H1 (cell line): Measurements from ENCODE around the gene PLEKHM3. TPM values are rescaled to one million over a fixed set of nuclear protein-coding genes. Genes with fewer than 3 reads are reported as not detected.

Experiments
- polyA plus RNA-seq, 7 experiments: library from polyadenylated mRNA; depleted of rRNA in 3 of 7; stranded (reverse) in 5 of 7; unstranded in 2 of 7; fragments of >200 nt in 5 of 7; fragments of 200-250 nt in 2 of 7; gene quantifications; 1 replicate in 5 of 7; 2 replicates in 1 of 7; 4 replicates in 1 of 7; pipeline versions ENCODE4 v1.2.1 to v1.2.3, GENCODE V29; 2011 to 2013; ENCODE audit warnings: missing spikeins in 2 of 7, mixed read lengths in 2 of 7
- total RNA-seq: library from RNA; stranded (reverse); fragmentation: NEBNext Ultra II Directional; extraction: Animal tissue kit (Norgen Biotek cat#: 25700); gene quantifications from 2 replicates; pipeline ENCODE4 v1.2.1, GENCODE V29; 2021
- TF ChIP-seq, protein P1 (sequence below): fragments of 300-600 bp; sonication (generic); IDR thresholded peaks from 2 replicates; pipeline ENCODE4 v1.7.1; 2012; ENCODE audit warnings: low read length, moderate library complexity, mild to moderate bottlenecking, inconsistent platforms; ENCODE audit not compliant: insufficient replicate concordance

The PLEKHM3 gene
- total and polyA plus RNA-seq, 2 of the 8 experiments (the other 6 are each of a cell fraction or from before 2014, with no cell fraction given) = 2.3 to 5.8 TPM

DNA sequence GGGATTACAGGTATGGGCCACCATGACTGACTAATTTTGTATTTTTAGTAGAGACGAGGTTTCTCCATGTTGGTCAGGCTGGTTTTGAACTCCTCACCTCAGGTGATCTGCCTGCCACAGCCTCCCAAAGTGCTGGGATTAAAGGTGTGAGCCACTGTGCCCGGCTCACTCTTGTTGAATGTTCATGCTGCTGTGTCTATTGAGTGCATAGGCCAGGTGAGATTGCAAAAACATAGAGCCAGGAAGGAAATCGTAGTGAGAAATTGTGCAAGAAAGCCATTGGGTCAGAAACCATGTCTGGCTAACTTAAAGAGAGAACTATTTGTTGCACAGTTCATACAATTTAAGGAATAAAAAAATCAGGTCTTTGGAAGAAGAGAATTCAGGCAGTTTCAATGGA lies 210.1 kb downstream of the PLEKHM3 start (continued):
- TF ChIP-seq, protein P1, sequence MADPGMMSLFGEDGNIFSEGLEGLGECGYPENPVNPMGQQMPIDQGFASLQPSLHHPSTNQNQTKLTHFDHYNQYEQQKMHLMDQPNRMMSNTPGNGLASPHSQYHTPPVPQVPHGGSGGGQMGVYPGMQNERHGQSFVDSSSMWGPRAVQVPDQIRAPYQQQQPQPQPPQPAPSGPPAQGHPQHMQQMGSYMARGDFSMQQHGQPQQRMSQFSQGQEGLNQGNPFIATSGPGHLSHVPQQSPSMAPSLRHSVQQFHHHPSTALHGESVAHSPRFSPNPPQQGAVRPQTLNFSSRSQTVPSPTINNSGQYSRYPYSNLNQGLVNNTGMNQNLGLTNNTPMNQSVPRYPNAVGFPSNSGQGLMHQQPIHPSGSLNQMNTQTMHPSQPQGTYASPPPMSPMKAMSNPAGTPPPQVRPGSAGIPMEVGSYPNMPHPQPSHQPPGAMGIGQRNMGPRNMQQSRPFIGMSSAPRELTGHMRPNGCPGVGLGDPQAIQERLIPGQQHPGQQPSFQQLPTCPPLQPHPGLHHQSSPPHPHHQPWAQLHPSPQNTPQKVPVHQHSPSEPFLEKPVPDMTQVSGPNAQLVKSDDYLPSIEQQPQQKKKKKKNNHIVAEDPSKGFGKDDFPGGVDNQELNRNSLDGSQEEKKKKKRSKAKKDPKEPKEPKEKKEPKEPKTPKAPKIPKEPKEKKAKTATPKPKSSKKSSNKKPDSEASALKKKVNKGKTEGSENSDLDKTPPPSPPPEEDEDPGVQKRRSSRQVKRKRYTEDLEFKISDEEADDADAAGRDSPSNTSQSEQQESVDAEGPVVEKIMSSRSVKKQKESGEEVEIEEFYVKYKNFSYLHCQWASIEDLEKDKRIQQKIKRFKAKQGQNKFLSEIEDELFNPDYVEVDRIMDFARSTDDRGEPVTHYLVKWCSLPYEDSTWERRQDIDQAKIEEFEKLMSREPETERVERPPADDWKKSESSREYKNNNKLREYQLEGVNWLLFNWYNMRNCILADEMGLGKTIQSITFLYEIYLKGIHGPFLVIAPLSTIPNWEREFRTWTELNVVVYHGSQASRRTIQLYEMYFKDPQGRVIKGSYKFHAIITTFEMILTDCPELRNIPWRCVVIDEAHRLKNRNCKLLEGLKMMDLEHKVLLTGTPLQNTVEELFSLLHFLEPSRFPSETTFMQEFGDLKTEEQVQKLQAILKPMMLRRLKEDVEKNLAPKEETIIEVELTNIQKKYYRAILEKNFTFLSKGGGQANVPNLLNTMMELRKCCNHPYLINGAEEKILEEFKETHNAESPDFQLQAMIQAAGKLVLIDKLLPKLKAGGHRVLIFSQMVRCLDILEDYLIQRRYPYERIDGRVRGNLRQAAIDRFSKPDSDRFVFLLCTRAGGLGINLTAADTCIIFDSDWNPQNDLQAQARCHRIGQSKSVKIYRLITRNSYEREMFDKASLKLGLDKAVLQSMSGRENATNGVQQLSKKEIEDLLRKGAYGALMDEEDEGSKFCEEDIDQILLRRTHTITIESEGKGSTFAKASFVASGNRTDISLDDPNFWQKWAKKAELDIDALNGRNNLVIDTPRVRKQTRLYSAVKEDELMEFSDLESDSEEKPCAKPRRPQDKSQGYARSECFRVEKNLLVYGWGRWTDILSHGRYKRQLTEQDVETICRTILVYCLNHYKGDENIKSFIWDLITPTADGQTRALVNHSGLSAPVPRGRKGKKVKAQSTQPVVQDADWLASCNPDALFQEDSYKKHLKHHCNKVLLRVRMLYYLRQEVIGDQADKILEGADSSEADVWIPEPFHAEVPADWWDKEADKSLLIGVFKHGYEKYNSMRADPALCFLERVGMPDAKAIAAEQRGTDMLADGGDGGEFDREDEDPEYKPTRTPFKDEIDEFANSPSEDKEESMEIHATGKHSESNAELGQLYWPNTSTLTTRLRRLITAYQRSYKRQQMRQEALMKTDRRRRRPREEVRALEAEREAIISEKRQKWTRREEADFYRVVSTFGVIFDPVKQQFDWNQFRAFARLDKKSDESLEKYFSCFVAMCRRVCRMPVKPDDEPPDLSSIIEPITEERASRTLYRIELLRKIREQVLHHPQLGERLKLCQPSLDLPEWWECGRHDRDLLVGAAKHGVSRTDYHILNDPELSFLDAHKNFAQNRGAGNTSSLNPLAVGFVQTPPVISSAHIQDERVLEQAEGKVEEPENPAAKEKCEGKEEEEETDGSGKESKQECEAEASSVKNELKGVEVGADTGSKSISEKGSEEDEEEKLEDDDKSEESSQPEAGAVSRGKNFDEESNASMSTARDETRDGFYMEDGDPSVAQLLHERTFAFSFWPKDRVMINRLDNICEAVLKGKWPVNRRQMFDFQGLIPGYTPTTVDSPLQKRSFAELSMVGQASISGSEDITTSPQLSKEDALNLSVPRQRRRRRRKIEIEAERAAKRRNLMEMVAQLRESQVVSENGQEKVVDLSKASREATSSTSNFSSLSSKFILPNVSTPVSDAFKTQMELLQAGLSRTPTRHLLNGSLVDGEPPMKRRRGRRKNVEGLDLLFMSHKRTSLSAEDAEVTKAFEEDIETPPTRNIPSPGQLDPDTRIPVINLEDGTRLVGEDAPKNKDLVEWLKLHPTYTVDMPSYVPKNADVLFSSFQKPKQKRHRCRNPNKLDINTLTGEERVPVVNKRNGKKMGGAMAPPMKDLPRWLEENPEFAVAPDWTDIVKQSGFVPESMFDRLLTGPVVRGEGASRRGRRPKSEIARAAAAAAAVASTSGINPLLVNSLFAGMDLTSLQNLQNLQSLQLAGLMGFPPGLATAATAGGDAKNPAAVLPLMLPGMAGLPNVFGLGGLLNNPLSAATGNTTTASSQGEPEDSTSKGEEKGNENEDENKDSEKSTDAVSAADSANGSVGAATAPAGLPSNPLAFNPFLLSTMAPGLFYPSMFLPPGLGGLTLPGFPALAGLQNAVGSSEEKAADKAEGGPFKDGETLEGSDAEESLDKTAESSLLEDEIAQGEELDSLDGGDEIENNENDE = no peak
